Measurements from ENCODE around the gene SPOCK3.
"Not testable (repeated sequence)": the region's sequence is repeated elsewhere in the genome, so short reads cannot be mapped to it uniquely, and the experiment has no call there.

SPOCK3 gene

GRCh38 chr4:167234316-167234881 lies at the start of gene SPOCK3:
Gene SPOCK3 (minus strand): TSS chr4:167234494.
- no peak for DNase-seq (ENCODE audit: low read depth in 2 of 2)

DNA sequence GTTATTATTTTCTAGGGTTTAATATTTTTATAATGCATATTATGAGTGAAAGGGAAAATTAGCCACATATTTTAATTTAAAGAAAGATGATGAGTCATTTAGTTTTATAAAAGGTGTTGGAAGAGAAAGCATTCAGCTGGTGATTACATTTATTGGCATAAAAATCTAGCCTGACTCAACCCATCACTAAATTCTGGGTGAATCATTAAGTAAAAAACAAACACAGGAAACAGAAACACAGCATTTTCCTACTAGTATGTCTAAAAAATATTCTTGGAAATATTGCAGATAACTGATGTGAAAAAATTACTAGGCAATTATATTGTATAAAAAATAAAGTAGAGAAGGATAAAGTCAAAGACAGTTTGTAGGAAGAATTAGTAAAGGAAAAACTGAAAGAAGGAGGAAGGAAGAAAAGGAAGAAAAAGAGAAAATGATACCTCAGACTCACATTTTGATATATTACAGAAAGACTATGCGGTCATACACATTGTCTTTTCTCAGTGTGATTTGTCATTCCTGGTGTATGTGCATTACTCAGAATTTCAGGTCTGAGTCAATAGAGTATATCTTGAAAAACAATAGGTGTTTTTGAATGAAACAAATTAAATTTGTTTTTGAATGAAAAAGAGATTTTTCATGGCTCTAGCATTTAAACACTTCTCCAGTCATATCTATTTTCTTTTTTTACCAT lies 48.0 kb upstream of the SPOCK3 start:
- no peak for DNase-seq (ENCODE audit: low read depth in 2 of 2)

DNA sequence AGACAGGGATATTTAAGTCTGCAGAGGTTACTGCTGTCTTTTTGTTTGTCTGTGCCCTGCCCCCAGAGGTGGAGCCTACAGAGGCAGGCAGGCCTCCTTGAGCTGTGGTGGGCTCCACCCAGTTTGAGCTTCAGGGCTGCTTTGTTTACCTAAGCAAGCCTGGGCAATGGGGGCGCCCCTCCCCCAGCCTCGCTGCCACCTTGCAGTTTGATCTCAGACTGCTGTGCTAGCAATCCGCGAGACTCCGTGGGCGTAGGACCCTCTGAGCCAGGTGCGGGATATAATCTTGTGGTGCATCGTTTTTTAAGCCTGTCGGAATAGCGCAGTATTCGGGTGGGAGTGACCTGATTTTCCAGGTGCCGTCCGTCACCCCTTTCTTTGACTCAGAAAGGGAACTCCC lies 47.3 kb upstream of the SPOCK3 start:
- not testable (repeated sequence) for DNase-seq (ENCODE audit: low read depth in 2 of 2)

- no peak for DNase-seq (ENCODE audit: low read depth in 2 of 2)
Measured at GRCh38 chr4:167274351-167274750, 40.1 kb upstream of the SPOCK3 start.

DNA sequence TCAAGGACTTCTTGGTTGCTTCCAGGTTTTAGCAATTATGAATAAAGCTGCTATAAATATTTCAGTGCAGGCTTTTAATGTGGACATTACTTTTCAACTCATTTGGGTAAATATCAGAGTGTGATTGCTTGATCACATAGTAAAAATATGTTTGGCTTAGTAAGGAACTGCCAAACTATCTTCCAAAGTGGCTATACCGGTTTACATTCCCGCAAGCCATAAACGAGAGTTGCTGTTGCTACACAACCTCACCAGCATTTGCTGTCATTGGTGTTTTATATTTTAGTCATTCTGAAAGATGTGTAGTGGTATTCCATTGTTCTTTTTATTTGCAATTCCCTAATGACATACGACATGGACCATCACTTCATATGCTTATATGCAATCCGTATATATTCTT lies 30.9 kb upstream of the SPOCK3 start:
- no peak for DNase-seq (ENCODE audit: low read depth in 2 of 2)

- DNase-seq (ENCODE audit: low read depth in 2 of 2), result no peak
Measured at GRCh38 chr4:167248271-167248670, 14.0 kb upstream of the SPOCK3 start.

GRCh38 chr4:167239627-167240026 lies 5.3 kb upstream of the SPOCK3 start:
- no peak for DNase-seq (ENCODE audit: low read depth in 2 of 2)

- DNase-seq (ENCODE audit: low read depth in 2 of 2), result no peak
Measured at GRCh38 chr4:167238226-167238625, 3.9 kb upstream of the SPOCK3 start.

GRCh38 chr4:167233685-167234315 lies 494 bp downstream of the SPOCK3 start:
- DNase-seq (ENCODE audit: low read depth in 2 of 2), result no peak

DNA sequence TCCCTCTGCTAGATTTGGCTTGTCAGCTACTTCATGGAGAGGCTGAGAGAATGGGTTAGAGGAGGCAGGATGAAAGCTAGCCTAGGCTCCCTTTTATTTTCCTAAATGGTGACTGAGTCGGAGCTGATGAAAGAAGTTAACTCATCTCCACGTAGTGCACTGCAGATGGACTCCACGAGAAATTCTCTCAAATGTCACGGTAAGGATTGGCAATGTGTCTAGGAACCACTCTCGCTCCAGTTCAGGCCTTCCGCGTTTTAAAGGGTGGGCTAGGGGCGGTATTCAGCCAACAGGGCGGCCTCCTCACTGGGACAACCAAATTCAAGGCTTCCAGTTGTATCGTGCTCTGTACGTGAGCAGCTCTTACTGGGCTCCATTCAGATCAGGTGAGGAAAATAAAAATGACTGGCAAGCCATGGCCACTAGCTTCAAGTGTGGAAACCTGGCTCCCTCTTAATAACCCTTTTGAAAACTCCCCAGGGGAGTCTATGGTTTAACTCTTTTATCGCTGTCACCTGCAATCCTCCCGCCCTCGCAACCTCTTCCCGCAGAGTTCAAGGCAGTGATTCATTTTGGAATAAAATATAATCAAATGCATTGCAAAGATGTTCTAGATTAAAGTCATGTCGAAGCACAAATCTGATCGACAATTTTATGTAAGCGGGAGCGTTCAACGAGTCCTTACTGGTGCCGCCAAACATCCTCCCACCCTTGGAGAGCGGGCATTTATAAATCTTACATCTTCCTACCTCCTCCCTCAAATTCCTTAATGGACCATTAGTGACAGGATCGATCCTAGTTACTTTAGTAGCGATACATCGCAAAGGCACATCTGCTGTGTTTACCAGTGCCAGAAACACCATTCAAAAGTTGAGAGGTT lies 1.2 kb downstream of the SPOCK3 start:
- no peak for DNase-seq (ENCODE audit: low read depth in 2 of 2)

GRCh38 chr4:167230744-167231143 lies 3.5 kb downstream of the SPOCK3 start:
- no peak for DNase-seq (ENCODE audit: low read depth in 2 of 2)

- no peak for DNase-seq (ENCODE audit: low read depth in 2 of 2)
Measured at GRCh38 chr4:167222099-167222498, 12.2 kb downstream of the SPOCK3 start.

- DNase-seq (ENCODE audit: low read depth in 2 of 2), result no peak
Measured at GRCh38 chr4:167221084-167221483, 13.2 kb downstream of the SPOCK3 start.

- no peak for DNase-seq (ENCODE audit: low read depth in 2 of 2)
Measured at GRCh38 chr4:167218022-167218608, 16.2 kb downstream of the SPOCK3 start.

DNA sequence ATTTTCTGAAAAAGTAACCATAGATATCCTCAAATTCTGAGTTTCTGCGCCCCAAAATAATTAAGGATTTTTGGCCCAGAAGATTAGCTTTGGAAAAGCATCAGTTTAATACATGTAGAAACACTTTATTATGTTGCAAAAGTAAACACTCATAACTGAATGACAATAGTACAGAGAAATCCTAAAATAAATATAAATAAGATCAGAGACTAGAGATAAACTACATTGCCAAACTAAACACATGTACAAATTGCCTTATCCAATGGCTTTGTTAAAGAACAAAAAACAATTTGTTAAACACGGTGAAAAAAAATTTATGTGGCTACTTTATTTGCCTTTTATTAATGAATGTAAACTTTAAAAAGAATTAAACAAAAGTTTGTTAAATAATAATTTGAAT lies 17.5 kb downstream of the SPOCK3 start:
- DNase-seq (ENCODE audit: low read depth in 2 of 2), result no peak

DNA sequence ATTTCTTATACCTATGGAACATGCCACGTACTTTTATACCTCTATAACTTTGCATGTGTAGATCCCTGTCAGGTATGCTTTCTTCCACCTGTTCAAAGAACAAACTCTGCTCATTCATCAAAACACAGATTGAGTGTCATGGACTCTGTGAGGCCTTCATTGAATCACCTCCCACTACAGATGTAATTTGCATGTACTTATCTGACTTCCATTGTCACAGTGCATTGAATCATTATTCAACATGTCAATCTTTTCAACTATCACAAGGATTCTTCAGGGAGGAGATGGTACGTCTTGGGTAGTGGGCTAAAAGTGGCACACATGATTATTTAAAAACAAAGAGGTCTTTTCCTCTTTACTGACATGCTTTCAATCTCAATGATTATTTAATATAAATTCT lies 24.1 kb downstream of the SPOCK3 start:
- no peak for DNase-seq (ENCODE audit: low read depth in 2 of 2)

DNA sequence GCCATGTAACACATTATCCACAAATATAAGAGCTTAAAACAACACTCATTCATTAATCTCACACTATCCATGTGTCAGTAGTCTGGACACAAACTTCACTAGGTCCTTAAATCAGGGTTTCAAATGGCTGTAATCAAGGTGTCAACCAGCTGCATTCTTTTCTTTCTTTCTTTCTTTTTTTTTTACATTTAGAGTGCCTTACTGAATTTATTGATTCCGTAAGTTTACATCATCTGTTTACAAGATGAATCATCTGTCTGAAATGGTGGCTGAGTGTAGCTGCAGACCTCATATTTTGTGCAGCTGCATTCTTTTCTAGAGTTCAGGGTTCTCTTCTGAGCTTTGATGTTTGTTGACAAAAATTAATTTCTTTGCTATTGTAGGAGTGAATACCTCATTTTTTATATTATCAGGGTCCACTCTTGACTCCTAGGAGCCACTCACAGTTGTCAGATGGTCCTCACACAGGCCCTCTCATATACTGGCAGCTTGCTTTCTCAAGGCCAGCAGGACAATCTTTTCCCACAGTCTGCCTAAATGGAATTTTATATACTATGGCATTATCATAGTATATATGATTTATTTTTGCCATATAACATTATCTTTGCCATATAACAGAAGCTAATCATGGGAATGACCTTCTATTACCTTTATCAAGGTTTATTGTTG lies 37.8 kb downstream of the SPOCK3 start:
- no peak for DNase-seq (ENCODE audit: low read depth in 2 of 2)

GRCh38 chr4:167190379-167190778 lies 43.9 kb downstream of the SPOCK3 start:
- DNase-seq (ENCODE audit: low read depth in 2 of 2), result no peak

DNA sequence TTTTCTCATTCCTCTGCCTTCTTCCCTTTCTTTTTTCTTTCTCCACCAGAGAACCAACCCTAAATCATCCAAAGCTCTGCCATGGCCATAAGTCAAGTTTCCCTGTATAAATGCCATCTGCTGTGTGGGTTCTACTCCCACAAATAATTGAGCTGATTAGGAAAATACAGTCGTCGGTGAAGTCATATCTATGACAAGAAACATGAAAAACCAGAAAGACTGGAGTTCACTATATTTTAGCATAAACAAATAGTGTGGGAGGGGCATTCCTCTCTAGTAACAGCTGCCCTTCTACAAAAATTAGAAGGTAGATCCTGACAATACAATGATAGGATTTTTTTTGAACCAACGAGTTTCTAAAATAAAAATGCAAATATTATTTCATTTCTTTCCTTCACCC lies 48.8 kb downstream of the SPOCK3 start:
- no peak for DNase-seq (ENCODE audit: low read depth in 2 of 2)

DNA sequence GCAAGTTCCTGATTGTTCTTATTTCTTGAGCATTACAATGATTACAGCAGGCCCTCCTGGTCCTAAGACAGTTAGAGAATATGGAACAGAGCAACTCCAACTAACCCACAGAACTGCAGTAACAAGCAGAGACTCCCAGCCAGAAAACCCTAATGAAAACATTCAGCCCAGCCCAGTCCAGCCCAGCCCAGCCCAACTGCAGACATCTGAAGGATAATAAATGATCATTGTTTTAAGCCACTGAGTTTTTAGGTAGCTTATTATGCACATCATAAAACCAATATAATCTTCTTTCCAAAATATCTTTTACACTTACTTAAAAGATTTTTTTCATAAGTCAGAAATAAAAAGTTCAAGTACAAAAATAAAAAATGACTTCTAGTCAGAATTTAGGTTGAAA lies 51.3 kb downstream of the SPOCK3 start:
- no peak for DNase-seq (ENCODE audit: low read depth in 2 of 2)

DNA sequence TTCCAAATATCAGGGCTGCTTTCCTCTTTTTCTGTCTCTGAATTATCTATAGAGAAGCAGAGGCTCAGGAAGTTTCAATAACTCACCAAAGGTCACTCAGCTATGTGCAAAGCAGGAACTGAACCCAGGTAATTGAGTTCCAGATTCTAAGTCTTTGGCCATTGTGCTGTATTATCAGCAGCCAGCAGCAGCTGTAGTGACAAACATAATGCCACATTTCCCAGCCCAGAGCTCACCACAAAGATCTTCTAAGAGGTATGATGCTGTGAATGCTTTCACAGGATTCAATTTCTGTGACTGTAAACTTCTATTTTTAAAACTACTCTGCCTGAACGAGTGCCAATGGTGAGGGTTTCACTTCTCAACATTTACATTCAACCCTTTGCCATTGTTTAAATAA lies 56.4 kb downstream of the SPOCK3 start:
- DNase-seq (ENCODE audit: low read depth in 2 of 2), result no peak

All from stimulated activated CD8-positive, alpha-beta memory T cell treated with anti-CD3 and anti-CD28 coated beads, Interleukin-7, amount 100 ng/mL, for 1 hour (primary cell).